CD14-positive monocyte (primary cell): ENCODE data around the gene SMTN. TPM values are rescaled to one million over a fixed set of nuclear protein-coding genes. Genes with fewer than 3 reads are reported as not detected.

Experiments used
- DNase-seq, 3 donors: peaks; one replicate each; pipeline ENCODE4 v3.0.0-alpha.2; 2011 to 2022
- H2AFZ ChIP-seq: 2 replicates; pipeline ENCODE4 v1.6.0; 2012; ENCODE audit warnings: mild to moderate bottlenecking, low read depth, low read length, inconsistent platforms; ENCODE audit not compliant: insufficient read depth, poor library complexity, severe bottlenecking
- H3K27ac ChIP-seq, 2 donors: 1 replicate in 1 of 2; 2 replicates in 1 of 2; pipeline ENCODE4 v1.5.1; 2012 to 2013; ENCODE audit warnings: low read length in 2 of 2, control low read depth in 1 of 2, inconsistent platforms in 1 of 2, low read depth in 1 of 2, mild to moderate bottlenecking in 1 of 2
- H3K27me3 ChIP-seq, 2 donors: one replicate each; pipeline versions ENCODE4 v1.6.0 to v1.6.1; 2011 to 2013; ENCODE audit warnings: low read length in 2 of 2; ENCODE audit not compliant: control insufficient read depth in 2 of 2, insufficient read depth in 2 of 2
- H3K36me3 ChIP-seq, 2 donors: replicated peaks in 1 of 2; 1 replicate in 1 of 2; 2 replicates in 1 of 2; pipeline versions ENCODE4 v1.5.1 to v1.6.1; 2012 to 2013; ENCODE audit warnings: low read length in 2 of 2, control low read depth in 1 of 2, inconsistent platforms in 1 of 2, mild to moderate bottlenecking in 1 of 2; ENCODE audit not compliant: insufficient read depth in 2 of 2, control insufficient read depth in 1 of 2
- H3K4me1 ChIP-seq, 2 donors: 1 replicate in 1 of 2; 2 replicates in 1 of 2; pipeline versions ENCODE4 v1.5.1 to v1.6.1; 2012 to 2013; ENCODE audit warnings: low read length in 2 of 2, control low read depth in 1 of 2, inconsistent platforms in 1 of 2, mild to moderate bottlenecking in 1 of 2, moderate library complexity in 1 of 2; ENCODE audit not compliant: insufficient read depth in 2 of 2, control insufficient read depth in 1 of 2
- H3K4me2 ChIP-seq: replicated peaks from 2 replicates; pipeline ENCODE3; 2012; ENCODE audit warnings: low read length, moderate library complexity, mild to moderate bottlenecking; ENCODE audit not compliant: poor library complexity, severe bottlenecking; ENCODE audit errors: extremely low read depth
- H3K4me3 ChIP-seq, 3 experiments: fragments of 200-600 bp in 1 of 3; sonication (generic) in 1 of 3; replicated peaks in 1 of 3; 1 replicate in 2 of 3; 2 replicates in 1 of 3; pipeline ENCODE4 v1.5.1; 2011 to 2013; ENCODE audit warnings: low read length in 3 of 3, mild to moderate bottlenecking in 3 of 3, control low read depth in 2 of 3, low read depth in 2 of 3, inconsistent platforms in 1 of 3, moderate library complexity in 1 of 3
- H3K79me2 ChIP-seq: 2 replicates; pipeline ENCODE4 v1.6.0; 2012; ENCODE audit warnings: mild to moderate bottlenecking, control low read depth, inconsistent platforms, low read length, moderate library complexity; ENCODE audit not compliant: insufficient read depth
- H3K9ac ChIP-seq: 2 replicates; pipeline ENCODE4 v1.6.0; 2017; ENCODE audit warnings: low read length, mild to moderate bottlenecking; ENCODE audit not compliant: insufficient read depth, poor library complexity, severe bottlenecking
- H3K9me3 ChIP-seq, 2 donors: replicated peaks in 1 of 2; 1 replicate in 1 of 2; 2 replicates in 1 of 2; pipeline versions ENCODE4 v1.5.1 to v1.6.1; 2012 to 2013; ENCODE audit warnings: low read length in 2 of 2, control low read depth in 1 of 2; ENCODE audit not compliant: control insufficient read depth in 1 of 2, insufficient read depth in 1 of 2
- H4K20me1 ChIP-seq: 2 replicates; pipeline ENCODE4 v1.6.0; 2012; ENCODE audit warnings: mild to moderate bottlenecking, low read length, control low read depth, moderate library complexity; ENCODE audit not compliant: insufficient read depth
- H3K27ac Mint-ChIP-seq, 7 donors: one replicate each; pipeline ENCODE4 v1.8.0; 2020; ENCODE audit warnings: mild to moderate bottlenecking in 7 of 7, mixed read lengths in 7 of 7, moderate library complexity in 6 of 7, inconsistent platforms in 2 of 7
- H3K27me3 Mint-ChIP-seq, 3 donors: one replicate each; pipeline ENCODE4 v1.8.0; 2021 to 2022; ENCODE audit warnings: low read depth in 3 of 3, mild to moderate bottlenecking in 3 of 3, mixed read lengths in 3 of 3, moderate library complexity in 3 of 3, inconsistent platforms in 1 of 3
- H3K36me3 Mint-ChIP-seq, 2 donors: one replicate each; pipeline ENCODE4 v1.8.0; 2020; ENCODE audit warnings: mixed read lengths in 2 of 2, inconsistent platforms in 1 of 2, mild to moderate bottlenecking in 1 of 2
- H3K4me1 Mint-ChIP-seq: one replicate; pipeline ENCODE4 v1.8.0; 2020; ENCODE audit warnings: mild to moderate bottlenecking, mixed read lengths
- H3K4me3 Mint-ChIP-seq, 2 donors: one replicate each; pipeline ENCODE4 v1.8.0; 2020; ENCODE audit warnings: mild to moderate bottlenecking in 2 of 2, mixed read lengths in 2 of 2, moderate library complexity in 1 of 2
- H3K9me3 Mint-ChIP-seq, 7 donors: one replicate each; pipeline ENCODE4 v1.8.0; 2020 to 2022; ENCODE audit warnings: mixed read lengths in 7 of 7, mild to moderate bottlenecking in 6 of 7, moderate library complexity in 6 of 7, inconsistent platforms in 2 of 7
- CTCF ChIP-seq: fragments of 200-600 bp; IDR thresholded peaks from one replicate; pipeline ENCODE4 v1.8.0; 2022; ENCODE audit warnings: antibody characterized with exemption, mild to moderate bottlenecking
- WGBS: methylation state at CpG from one replicate; pipeline ENCODE4 v1.1.5; 2013; ENCODE audit warnings: missing lambda C conversion rate; ENCODE audit not compliant: insufficient coverage; 5-methylcytosine and 5-hydroxymethylcytosine counted together
- intact Hi-C, 2 donors: fragments of 100-400 bp; cut with micrococcal nuclease; formaldehyde crosslinking; loops; one replicate each; pipeline versions ENCODE4 v1.15.0 to v1.15.1; 2023
- polyA plus RNA-seq, 3 donors: library from polyadenylated mRNA; depleted of rRNA in 1 of 3; unstranded in 2 of 3; stranded (reverse) in 1 of 3; fragments of 300-500 nt in 2 of 3; fragments of >200 nt in 1 of 3; fragmentation: Illumina TruSeq in 2 of 3; gene quantifications; 1 replicate in 2 of 3; 2 replicates in 1 of 3; pipeline ENCODE4 v1.2.3, GENCODE V29; 2012 to 2021

SMTN gene
- polyA plus RNA-seq, 3 donors, result 0.87 to 13.3 (median 0.88) TPM

DNA sequence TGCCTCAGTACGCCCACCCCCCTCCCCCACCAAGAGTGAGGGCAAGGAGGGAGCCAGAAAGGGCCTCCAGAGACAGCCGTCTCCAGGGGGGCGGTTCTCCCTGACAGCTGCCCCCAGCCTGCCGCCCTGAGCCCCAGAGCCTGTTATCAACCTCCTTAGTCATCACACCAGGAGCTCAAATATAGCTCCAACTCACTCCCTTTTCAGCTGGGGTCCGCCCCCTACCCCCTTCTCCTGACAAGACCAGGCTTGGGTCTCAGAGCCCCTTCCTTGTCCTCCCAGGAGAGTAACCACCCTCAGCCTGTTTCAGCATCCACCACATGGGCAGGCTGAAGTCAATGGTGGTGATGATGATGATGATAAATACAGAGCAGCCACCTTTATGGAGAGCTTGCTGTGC lies 39.1 kb downstream of the SMTN start:
- Mint-ChIP-seq H3K27ac (no peak overlapping the region), H3K4me1 (no peaks in the 10 kb centered on the region), H3K9me3 (no peaks in the 10 kb centered on the region), H3K27me3 (peaks cover 5 to 6% (median 6%) of the 10 kb centered on the region in 3 donors), H3K4me3 (no peak overlapping the region), H3K36me3 (no peaks in the 10 kb centered on the region)
- intact Hi-C loops, result no loop called here
- Histone ChIP-seq H3K36me3 (no peaks in the 10 kb centered on the region), H3K4me2 (no peak overlapping the region), H3K9ac (no peak overlapping the region), H3K4me1 (no peaks in the 10 kb centered on the region), H3K79me2 (no peaks in the 10 kb centered on the region), H4K20me1 (no peaks in the 10 kb centered on the region), H2AFZ (no peak overlapping the region), H3K4me3 (no peak overlapping the region), H3K9me3 (no peaks in the 10 kb centered on the region), H3K27me3 (no peaks in the 10 kb centered on the region), H3K27ac (no peak overlapping the region)
- WGBS, result 97% methylated on average over 4 of the region's 5 CpGs
- DNase-seq, result no peak
- no peak for TF ChIP-seq CTCF

GRCh38 chr22:31120642-31121041 lies 39.5 kb downstream of the SMTN start:
- H3K27me3 ChIP-seq, result no peaks in the 10 kb centered on the region
- H3K27ac Mint-ChIP-seq, result no peak overlapping the region
- peaks cover 3 to 6% (median 6%) of the 10 kb centered on the region in 3 donors for H3K27me3 Mint-ChIP-seq
- no peak for DNase-seq
- WGBS, result 93% methylated on average over 1 of the region's 1 CpG
- TF ChIP-seq CTCF, result no peak
- no peak overlapping the region for H3K4me2 ChIP-seq
- H3K9me3 ChIP-seq, result no peaks in the 10 kb centered on the region
- H3K27ac ChIP-seq, result no peak overlapping the region
- no peaks in the 10 kb centered on the region for H3K4me1 Mint-ChIP-seq
- H3K4me1 ChIP-seq, result no peaks in the 10 kb centered on the region
- H3K36me3 Mint-ChIP-seq, result no peaks in the 10 kb centered on the region
- no peak overlapping the region for H3K9ac ChIP-seq
- H3K4me3 Mint-ChIP-seq, result no peak overlapping the region
- intact Hi-C loops, result no loop called here
- H2AFZ ChIP-seq, result no peak overlapping the region
- H3K79me2 ChIP-seq, result no peaks in the 10 kb centered on the region
- no peaks in the 10 kb centered on the region for H4K20me1 ChIP-seq
- no peak overlapping the region for H3K4me3 ChIP-seq
- H3K9me3 Mint-ChIP-seq, result no peaks in the 10 kb centered on the region
- no peaks in the 10 kb centered on the region for H3K36me3 ChIP-seq
